ENCODE data around the gene PCLO.

- no peak for TF ChIP-seq POLR2A (IDR thresholded peaks at IDR 0.05; ENCODE audit: low read depth, low read length)
- no peak for TF ChIP-seq CTCF (conservative IDR thresholded peaks at IDR 0.05; ENCODE audit: low read depth, low read length)
- no peak for TF ChIP-seq CEBPB (IDR thresholded peaks at IDR 0.05; ENCODE audit: low read depth, low read length)
- no peak for TF ChIP-seq RAD21 (IDR thresholded peaks at IDR 0.05; ENCODE audit: low read length)
- no peak for TF ChIP-seq RCOR1 (IDR thresholded peaks at IDR 0.05; ENCODE audit: insufficient replicate concordance, low read length)
Measured at GRCh38 chr7:83020161-83020560, 142.5 kb downstream of the PCLO start.
